Tibial artery (tissue), 4 donors: Measurements from ENCODE around the gene ATG7.
A peak's percentile ranks its signal among the peaks of the same experiment; 100 is the strongest.

ENCODE experiments used
- DNase-seq, 2 donors: peaks; one replicate each; pipeline ENCODE4 v3.0.0-alpha.2; 2019
- H3K27ac ChIP-seq, 2 donors: fragments of 200-600 bp; sonication (generic) in 1 of 2; 1 replicate in 1 of 2; 2 replicates in 1 of 2; pipeline ENCODE4 v1.5.1; 2018 to 2019; ENCODE audit warnings: mild to moderate bottlenecking in 1 of 2
- H3K27me3 ChIP-seq, 2 donors: fragments of 200-600 bp; sonication (generic) in 1 of 2; one replicate each; pipeline versions ENCODE4 v1.5.1 to v1.6.0; 2016 to 2019
- H3K36me3 ChIP-seq, 3 donors: fragments of 200-600 bp; sonication (generic) in 2 of 3; one replicate each; pipeline ENCODE4 v1.5.1; 2016 to 2019; ENCODE audit warnings: mild to moderate bottlenecking in 2 of 3
- H3K4me1 ChIP-seq, 4 donors: fragments of 200-600 bp; sonication (generic) in 2 of 4; 1 replicate in 3 of 4; 2 replicates in 1 of 4; pipeline ENCODE4 v1.5.1; 2016 to 2019
- H3K4me3 ChIP-seq, 2 donors: fragments of 200-600 bp; sonication (generic) in 1 of 2; 1 replicate in 1 of 2; 2 replicates in 1 of 2; pipeline ENCODE4 v1.5.1; 2018 to 2019; ENCODE audit warnings: mild to moderate bottlenecking in 2 of 2
- H3K9me3 ChIP-seq, 3 donors: fragments of 200-600 bp; sonication (generic) in 1 of 3; one replicate each; pipeline ENCODE4 v1.5.1; 2016 to 2019
- CTCF ChIP-seq, 2 experiments: fragments of 200-600 bp in 1 of 2; fragments of 450-650 bp in 1 of 2; IDR thresholded peaks; one replicate each; pipeline ENCODE4 v1.5.1; 2017 to 2019; ENCODE audit warnings: antibody characterized with exemption in 2 of 2, mild to moderate bottlenecking in 1 of 2, moderate library complexity in 1 of 2
- intact Hi-C: fragments of 100-400 bp; cut with DNase I; formaldehyde crosslinking; loops from one replicate; pipeline ENCODE4 v1.15.0; 2023; ENCODE audit warnings: low total_unique reads

Gene ATG7

GRCh38 chr3:11306817-11307589, 34.8 kb downstream of the ATG7 start:
- Histone ChIP-seq H3K36me3 (peaks cover 35 to 69% (median 65%) of the 10 kb centered on the region in 3 donors), H3K27ac (no peak overlapping the region), H3K27me3 (no peaks in the 10 kb centered on the region), H3K4me1 (peaks cover 0 to 10% (median 0%) of the 10 kb centered on the region in 4 donors), H3K4me3 (no peak overlapping the region), H3K9me3 (no peaks in the 10 kb centered on the region)
- intact Hi-C loops = no loop called here
- TF ChIP-seq CTCF (IDR thresholded peaks at IDR 0.05) = no peak
- DNase-seq = peak in 1 of 2 donors; percentile 30

- H3K36me3 ChIP-seq = peaks cover 36 to 69% (median 62%) of the 10 kb centered on the region in 3 donors
- no peaks in the 10 kb centered on the region for H3K27me3 ChIP-seq
- no peak overlapping the region for H3K4me3 ChIP-seq
- no peaks in the 10 kb centered on the region for H3K9me3 ChIP-seq
- no peak for TF ChIP-seq CTCF (IDR thresholded peaks at IDR 0.05)
- H3K27ac ChIP-seq = no peak overlapping the region
- peak in 1 of 2 donors; percentile 27 for DNase-seq
- H3K4me1 ChIP-seq = peaks cover 0 to 10% (median 0%) of the 10 kb centered on the region in 4 donors
- intact Hi-C loops = no loop called here
Observed at GRCh38 chr3:11307830-11308432, 35.7 kb downstream of the ATG7 start.

GRCh38 chr3:11310258-11310657, 38.1 kb downstream of the ATG7 start:
- no peaks in the 10 kb centered on the region for H3K9me3 ChIP-seq
- intact Hi-C loops = no loop called here
- no peak overlapping the region for H3K27ac ChIP-seq
- peaks cover 45 to 82% (median 80%) of the 10 kb centered on the region in 3 donors for H3K36me3 ChIP-seq
- no peak for DNase-seq
- no peak overlapping the region for H3K4me3 ChIP-seq
- H3K4me1 ChIP-seq = peaks cover 0 to 6% (median 0%) of the 10 kb centered on the region in 4 donors
- no peak for TF ChIP-seq CTCF (IDR thresholded peaks at IDR 0.05)
- H3K27me3 ChIP-seq = no peaks in the 10 kb centered on the region

- H3K9me3 ChIP-seq = no peaks in the 10 kb centered on the region
- TF ChIP-seq CTCF (IDR thresholded peaks at IDR 0.05) = no peak
- no peak for DNase-seq
- intact Hi-C loops = no loop called here
- no peak overlapping the region for H3K4me3 ChIP-seq
- H3K36me3 ChIP-seq = peaks cover 58 to 92% (median 86%) of the 10 kb centered on the region in 3 donors
- H3K4me1 ChIP-seq = no peaks in the 10 kb centered on the region
- H3K27ac ChIP-seq = no peak overlapping the region
- H3K27me3 ChIP-seq = no peaks in the 10 kb centered on the region
Observed at GRCh38 chr3:11312166-11312565, 40.0 kb downstream of the ATG7 start.

- Histone ChIP-seq H3K36me3 (peaks cover 64 to 93% (median 80%) of the 10 kb centered on the region in 3 donors), H3K9me3 (no peaks in the 10 kb centered on the region), H3K27ac (no peak overlapping the region), H3K27me3 (no peaks in the 10 kb centered on the region), H3K4me3 (no peak overlapping the region), H3K4me1 (no peaks in the 10 kb centered on the region)
- intact Hi-C loops = no loop called here
- DNase-seq = no peak
- TF ChIP-seq CTCF (IDR thresholded peaks at IDR 0.05) = no peak
Observed at GRCh38 chr3:11317300-11317699, 45.1 kb downstream of the ATG7 start.
